Colonic mucosa (tissue), 4 donors: ENCODE measurements around the gene OAS3. TPM values are rescaled to one million over a fixed set of nuclear protein-coding genes. Genes with fewer than 3 reads are reported as not detected.
"Not testable (repeated sequence)": the region's sequence is repeated elsewhere in the genome, so short reads cannot be mapped to it uniquely, and the experiment has no call there.

ENCODE experiments used
- DNase-seq: peaks from one replicate; pipeline ENCODE4 v3.0.0-alpha.2; 2020
- H3K27ac ChIP-seq: fragments of 200-600 bp; one replicate; pipeline ENCODE4 v1.8.0; 2021
- H3K27me3 ChIP-seq: fragments of 200-600 bp; one replicate; pipeline ENCODE4 v1.8.0; 2021
- H3K36me3 ChIP-seq: fragments of 200-600 bp; one replicate; pipeline ENCODE4 v1.8.0; 2021
- H3K4me1 ChIP-seq: fragments of 200-600 bp; one replicate; pipeline ENCODE4 v1.8.0; 2021; ENCODE audit warnings: mild to moderate bottlenecking
- H3K4me3 ChIP-seq: fragments of 200-600 bp; one replicate; pipeline ENCODE4 v1.8.0; 2021
- H3K9ac ChIP-seq, 2 donors: one replicate each; pipeline ENCODE4 v1.7.0; 2013; ENCODE audit warnings: control low read depth in 2 of 2, low read depth in 2 of 2, low read length in 2 of 2
- H3K9me3 ChIP-seq: fragments of 200-600 bp; one replicate; pipeline ENCODE4 v1.8.0; 2021
- intact Hi-C: fragments of 100-400 bp; cut with DNase I; formaldehyde crosslinking; loops from one replicate; pipeline ENCODE4 v1.14.1; 2022
- total RNA-seq, 2 donors: library from RNA; stranded (reverse); fragmentation: NEBNext Ultra II Directional in 1 of 2; extraction: Animal tissue kit (Norgen Biotek cat#: 25700) in 1 of 2; gene quantifications; one replicate each; pipeline ENCODE4 v1.2.1, GENCODE V29; 2021
- TF ChIP-seq, protein P1 (sequence below): fragments of 200-600 bp; IDR thresholded peaks from one replicate; pipeline ENCODE4 v1.8.0; 2022; ENCODE audit warnings: antibody characterized with exemption, mild to moderate bottlenecking
- donor health status: healthy.
- donor health status: DM: no; HTN: no; CAD: no.
- donor health status: DM: no; HTN: no; CAD: no.

The OAS3 gene
- total RNA-seq, 2 donors from 2014 or later, result 15.2 to 39.1 TPM

DNA sequence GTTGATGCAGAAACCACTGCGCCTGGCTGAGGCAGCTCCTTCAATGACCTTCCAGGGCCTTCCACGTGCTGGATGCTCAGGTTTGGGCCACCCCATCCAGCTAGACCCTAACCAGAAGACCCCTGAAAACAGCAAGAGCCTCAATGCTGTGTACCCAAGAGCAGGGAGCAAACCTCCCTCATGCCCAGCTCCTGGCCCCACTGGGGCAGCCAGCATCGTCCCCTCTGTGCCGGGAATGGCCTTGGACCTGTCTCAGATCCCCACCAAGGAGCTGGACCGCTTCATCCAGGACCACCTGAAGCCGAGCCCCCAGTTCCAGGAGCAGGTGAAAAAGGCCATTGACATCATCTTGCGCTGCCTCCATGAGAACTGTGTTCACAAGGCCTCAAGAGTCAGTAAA, 10.5 kb downstream of the OAS3 start:
- intact Hi-C loops, result no loop called here
- Histone ChIP-seq H3K9ac (no peak overlapping the region), H3K9me3 (no peaks in the 10 kb centered on the region), H3K36me3 (no peaks in the 10 kb centered on the region), H3K4me1 (no peaks in the 10 kb centered on the region), H3K4me3 (no peak overlapping the region), H3K27me3 (no peaks in the 10 kb centered on the region), H3K27ac (no peak overlapping the region)
- peak; percentile 10 for DNase-seq
- TF ChIP-seq, protein P1, sequence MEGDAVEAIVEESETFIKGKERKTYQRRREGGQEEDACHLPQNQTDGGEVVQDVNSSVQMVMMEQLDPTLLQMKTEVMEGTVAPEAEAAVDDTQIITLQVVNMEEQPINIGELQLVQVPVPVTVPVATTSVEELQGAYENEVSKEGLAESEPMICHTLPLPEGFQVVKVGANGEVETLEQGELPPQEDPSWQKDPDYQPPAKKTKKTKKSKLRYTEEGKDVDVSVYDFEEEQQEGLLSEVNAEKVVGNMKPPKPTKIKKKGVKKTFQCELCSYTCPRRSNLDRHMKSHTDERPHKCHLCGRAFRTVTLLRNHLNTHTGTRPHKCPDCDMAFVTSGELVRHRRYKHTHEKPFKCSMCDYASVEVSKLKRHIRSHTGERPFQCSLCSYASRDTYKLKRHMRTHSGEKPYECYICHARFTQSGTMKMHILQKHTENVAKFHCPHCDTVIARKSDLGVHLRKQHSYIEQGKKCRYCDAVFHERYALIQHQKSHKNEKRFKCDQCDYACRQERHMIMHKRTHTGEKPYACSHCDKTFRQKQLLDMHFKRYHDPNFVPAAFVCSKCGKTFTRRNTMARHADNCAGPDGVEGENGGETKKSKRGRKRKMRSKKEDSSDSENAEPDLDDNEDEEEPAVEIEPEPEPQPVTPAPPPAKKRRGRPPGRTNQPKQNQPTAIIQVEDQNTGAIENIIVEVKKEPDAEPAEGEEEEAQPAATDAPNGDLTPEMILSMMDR, result no peak

DNA sequence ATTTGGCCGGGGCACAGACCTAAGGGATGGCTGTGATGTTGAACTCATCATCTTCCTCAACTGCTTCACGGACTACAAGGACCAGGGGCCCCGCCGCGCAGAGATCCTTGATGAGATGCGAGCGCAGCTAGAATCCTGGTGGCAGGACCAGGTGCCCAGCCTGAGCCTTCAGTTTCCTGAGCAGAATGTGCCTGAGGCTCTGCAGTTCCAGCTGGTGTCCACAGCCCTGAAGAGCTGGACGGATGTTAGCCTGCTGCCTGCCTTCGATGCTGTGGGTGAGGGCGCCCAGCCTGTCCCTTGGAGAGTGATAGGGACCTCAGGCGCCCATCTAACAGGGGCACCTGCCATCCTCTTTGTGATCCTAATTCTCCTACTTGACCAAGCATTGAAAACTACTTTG, 12.4 kb downstream of the OAS3 start:
- no peaks in the 10 kb centered on the region for H3K36me3 ChIP-seq
- DNase-seq, result peak; percentile 14
- no peak overlapping the region for H3K9ac ChIP-seq
- H3K9me3 ChIP-seq, result no peaks in the 10 kb centered on the region
- no peaks in the 10 kb centered on the region for H3K27me3 ChIP-seq
- no peak overlapping the region for H3K4me3 ChIP-seq
- TF ChIP-seq, protein P1, result no peak
- no peak overlapping the region for H3K27ac ChIP-seq
- H3K4me1 ChIP-seq, result no peaks in the 10 kb centered on the region
- intact Hi-C loops, result no loop called here

DNA sequence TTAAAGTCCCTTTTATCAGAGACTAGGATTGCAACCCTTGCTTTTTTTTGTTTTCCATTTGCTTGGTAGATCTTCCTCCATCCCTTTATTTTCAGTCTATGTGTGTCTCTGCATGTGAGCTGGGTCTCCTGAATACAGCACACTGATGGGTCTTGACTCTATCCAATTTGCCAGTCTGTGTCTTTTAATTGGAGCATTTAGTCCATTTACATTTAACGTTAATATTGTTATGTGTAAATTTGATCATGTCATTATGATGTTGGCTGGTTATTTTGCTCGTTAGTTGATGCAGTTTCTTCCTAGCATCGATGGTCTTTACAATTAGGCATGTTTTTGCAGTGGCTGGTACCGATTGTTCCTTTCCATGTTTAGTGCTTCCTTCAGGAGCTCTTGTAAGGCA, 18.9 kb downstream of the OAS3 start:
- H3K4me1 ChIP-seq, H3K9ac ChIP-seq, H3K27ac ChIP-seq, H3K36me3 ChIP-seq, H3K27me3 ChIP-seq, intact Hi-C loops, H3K9me3 ChIP-seq, H3K4me3 ChIP-seq, DNase-seq: not testable (repeated sequence)

- no peak overlapping the region for H3K9ac ChIP-seq
- H3K4me1 ChIP-seq, result no peaks in the 10 kb centered on the region
- TF ChIP-seq, protein P1, result no peak
- no peak overlapping the region for H3K27ac ChIP-seq
- H3K27me3 ChIP-seq, result no peaks in the 10 kb centered on the region
- no peaks in the 10 kb centered on the region for H3K9me3 ChIP-seq
- DNase-seq, result no peak
- H3K36me3 ChIP-seq, result no peaks in the 10 kb centered on the region
- no peak overlapping the region for H3K4me3 ChIP-seq
- intact Hi-C loops, result no loop called here
Measured at GRCh38 chr12:112961074-112961473, 22.8 kb downstream of the OAS3 start.

GRCh38 chr12:112961536-112961935, 23.3 kb downstream of the OAS3 start:
- Histone ChIP-seq H3K27ac (no peak overlapping the region), H3K27me3 (no peaks in the 10 kb centered on the region), H3K9me3 (no peaks in the 10 kb centered on the region), H3K4me3 (no peak overlapping the region), H3K36me3 (no peaks in the 10 kb centered on the region), H3K4me1 (no peaks in the 10 kb centered on the region), H3K9ac (no peak overlapping the region)
- TF ChIP-seq, protein P1, result no peak
- intact Hi-C loops, result no loop called here
- no peak for DNase-seq

GRCh38 chr12:112962561-112962960, 24.3 kb downstream of the OAS3 start:
- Histone ChIP-seq H3K9ac (no peak overlapping the region), H3K27me3 (no peaks in the 10 kb centered on the region), H3K4me1 (no peaks in the 10 kb centered on the region), H3K36me3 (no peaks in the 10 kb centered on the region), H3K9me3 (no peaks in the 10 kb centered on the region), H3K4me3 (no peak overlapping the region), H3K27ac (no peak overlapping the region)
- TF ChIP-seq, protein P1, result no peak
- DNase-seq, result no peak
- intact Hi-C loops, result no loop called here
